K562 (cell line): Measurements from ENCODE around the gene KDM5D. TPM values are rescaled to one million over a fixed set of nuclear protein-coding genes. Genes with fewer than 3 reads are reported as not detected.

ENCODE experiments used
- BMI1 ChIP-seq: fragments of 150-350 bp; IDR thresholded peaks from 2 replicates; pipeline ENCODE4 v1.6.1; 2014; ENCODE audit warnings: low read length
- HDAC3 ChIP-seq: fragments of 450-650 bp; IDR thresholded peaks from 2 replicates; pipeline ENCODE4 v1.6.1; 2018; ENCODE audit warnings: borderline replicate concordance, mild to moderate bottlenecking, moderate library complexity; ENCODE audit not compliant: partially characterized antibody
- HNRNPK ChIP-seq: fragments of 200-400 bp; formaldehyde crosslinking; IDR thresholded peaks from one replicate; pipeline ENCODE4 v1.6.1; 2018; ENCODE audit warnings: mild to moderate bottlenecking, low read depth, low read length; ENCODE audit not compliant: poor library complexity, severe bottlenecking
- KLF1 ChIP-seq: fragments of 450-650 bp; IDR thresholded peaks from 2 replicates; pipeline ENCODE4 v1.6.1; 2016; ENCODE audit warnings: missing genetic modification characterization, missing compliant biosample characterization
- KLF16 ChIP-seq: IDR thresholded peaks from 2 replicates; pipeline ENCODE4 v1.6.1; 2016; ENCODE audit warnings: antibody characterized with exemption
- NELFE ChIP-seq: IDR thresholded peaks from 2 replicates; pipeline ENCODE4 v1.6.1; 2011; ENCODE audit warnings: mild to moderate bottlenecking; ENCODE audit not compliant: insufficient read depth, insufficient read length
- NFATC3 ChIP-seq: fragments of 450-650 bp; IDR thresholded peaks from 2 replicates; pipeline ENCODE4 v1.6.1; 2017; ENCODE audit warnings: mild to moderate bottlenecking
- RBBP5 ChIP-seq: fragments of 200-600 bp; sonication (generic); IDR thresholded peaks from 2 replicates; pipeline ENCODE4 v1.6.1; 2012; ENCODE audit warnings: borderline replicate concordance, mild to moderate bottlenecking, low read length, control low read depth, inconsistent platforms; ENCODE audit not compliant: insufficient read depth, poor library complexity, severe bottlenecking
- ZNF316 ChIP-seq: fragments of 450-650 bp; IDR thresholded peaks from 2 replicates; pipeline ENCODE4 v1.6.1; 2016
- polyA plus RNA-seq, 8 experiments: library from polyadenylated mRNA; depleted of rRNA in 4 of 8; stranded (reverse) in 5 of 8; unstranded in 3 of 8; fragments of >200 nt; fragmentation: Nextera tagmentation in 2 of 8; fragmentation: Illumina TruSeq in 1 of 8; extraction: Ambion mirVana in 2 of 8; extraction: Trizol in 1 of 8; gene quantifications; 2 replicates each; pipeline versions ENCODE4 v1.2.1 to v1.2.3, GENCODE V29; 2011 to 2014; ENCODE audit warnings: inconsistent platforms in 1 of 8, missing spikeins in 1 of 8
- total RNA-seq, 7 experiments: library from RNA; depleted of rRNA in 6 of 7; stranded (reverse); fragments of >200 nt in 6 of 7; fragmentation: Illumina TruSeq in 2 of 7; extraction: Trizol in 2 of 7; gene quantifications; 2 replicates each; pipeline versions ENCODE4 v1.2.1 to v1.2.3, GENCODE V29; 2011 to 2021; ENCODE audit warnings: low replicate concordance in 1 of 7
- TF ChIP-seq, protein P1 (sequence below): fragments of 250-450 bp; sonication (Bioruptor Pico); IDR thresholded peaks from 2 replicates; pipeline ENCODE4 v1.8.0; 2022; ENCODE audit warnings: moderate library complexity, mild to moderate bottlenecking, inconsistent platforms
- TF ChIP-seq, protein P2 (sequence below): fragments of 450-650 bp; conservative IDR thresholded peaks from 2 replicates; pipeline ENCODE4 v1.6.1; 2016; ENCODE audit warnings: missing genetic modification characterization, low read depth, mild to moderate bottlenecking, control low read depth, missing compliant biosample characterization
- TF ChIP-seq, protein P3 (sequence below): fragments of 450-650 bp; conservative IDR thresholded peaks from 2 replicates; pipeline ENCODE4 v1.6.1; 2016; ENCODE audit warnings: missing genetic modification characterization, low read depth, mild to moderate bottlenecking, missing compliant biosample characterization, moderate library complexity

The KDM5D gene
- total and polyA plus RNA-seq, 9 of the 15 experiments (the other 6 are each of a cell fraction or from before 2014, with no cell fraction given), result 0.27 TPM; not detected in 8

DNA sequence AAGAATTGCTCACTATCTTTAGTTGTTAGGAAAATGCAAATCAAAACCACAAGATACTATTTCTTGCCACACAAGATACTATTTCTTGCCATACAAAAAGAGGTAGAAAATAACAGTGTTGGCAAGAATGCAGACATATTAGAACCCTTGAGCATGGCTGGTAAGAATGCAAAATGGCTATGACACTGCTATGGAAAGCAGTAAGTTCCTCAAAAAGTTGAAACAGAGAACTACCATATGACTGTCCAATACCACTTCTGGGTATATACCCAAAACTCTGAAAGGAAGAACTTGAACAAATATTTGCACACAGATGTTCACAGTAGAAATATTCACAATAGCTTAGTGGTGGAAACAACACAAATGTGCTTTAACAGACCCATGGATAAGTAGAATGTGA is 26.6 kb downstream of the KDM5D start (continued):
- TF ChIP-seq, protein P1, sequence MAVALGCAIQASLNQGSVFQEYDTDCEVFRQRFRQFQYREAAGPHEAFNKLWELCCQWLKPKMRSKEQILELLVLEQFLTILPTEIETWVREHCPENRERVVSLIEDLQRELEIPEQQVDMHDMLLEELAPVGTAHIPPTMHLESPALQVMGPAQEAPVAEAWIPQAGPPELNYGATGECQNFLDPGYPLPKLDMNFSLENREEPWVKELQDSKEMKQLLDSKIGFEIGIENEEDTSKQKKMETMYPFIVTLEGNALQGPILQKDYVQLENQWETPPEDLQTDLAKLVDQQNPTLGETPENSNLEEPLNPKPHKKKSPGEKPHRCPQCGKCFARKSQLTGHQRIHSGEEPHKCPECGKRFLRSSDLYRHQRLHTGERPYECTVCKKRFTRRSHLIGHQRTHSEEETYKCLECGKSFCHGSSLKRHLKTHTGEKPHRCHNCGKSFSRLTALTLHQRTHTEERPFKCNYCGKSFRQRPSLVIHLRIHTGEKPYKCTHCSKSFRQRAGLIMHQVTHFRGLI (CRISPR knock-in tag), result no peak
- no peak for TF ChIP-seq HNRNPK
- no peak for TF ChIP-seq KLF1 (tag)
- no peak for TF ChIP-seq HDAC3
- TF ChIP-seq RBBP5, result no peak
- no peak for TF ChIP-seq NELFE
- no peak for TF ChIP-seq NFATC3
- TF ChIP-seq KLF16, result no peak
- TF ChIP-seq, protein P2, sequence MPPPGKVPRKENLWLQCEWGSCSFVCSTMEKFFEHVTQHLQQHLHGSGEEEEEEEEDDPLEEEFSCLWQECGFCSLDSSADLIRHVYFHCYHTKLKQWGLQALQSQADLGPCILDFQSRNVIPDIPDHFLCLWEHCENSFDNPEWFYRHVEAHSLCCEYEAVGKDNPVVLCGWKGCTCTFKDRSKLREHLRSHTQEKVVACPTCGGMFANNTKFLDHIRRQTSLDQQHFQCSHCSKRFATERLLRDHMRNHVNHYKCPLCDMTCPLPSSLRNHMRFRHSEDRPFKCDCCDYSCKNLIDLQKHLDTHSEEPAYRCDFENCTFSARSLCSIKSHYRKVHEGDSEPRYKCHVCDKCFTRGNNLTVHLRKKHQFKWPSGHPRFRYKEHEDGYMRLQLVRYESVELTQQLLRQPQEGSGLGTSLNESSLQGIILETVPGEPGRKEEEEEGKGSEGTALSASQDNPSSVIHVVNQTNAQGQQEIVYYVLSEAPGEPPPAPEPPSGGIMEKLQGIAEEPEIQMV (tag), result no peak
- TF ChIP-seq ZNF316, result no peak
- no peak for TF ChIP-seq BMI1
- TF ChIP-seq, protein P3, sequence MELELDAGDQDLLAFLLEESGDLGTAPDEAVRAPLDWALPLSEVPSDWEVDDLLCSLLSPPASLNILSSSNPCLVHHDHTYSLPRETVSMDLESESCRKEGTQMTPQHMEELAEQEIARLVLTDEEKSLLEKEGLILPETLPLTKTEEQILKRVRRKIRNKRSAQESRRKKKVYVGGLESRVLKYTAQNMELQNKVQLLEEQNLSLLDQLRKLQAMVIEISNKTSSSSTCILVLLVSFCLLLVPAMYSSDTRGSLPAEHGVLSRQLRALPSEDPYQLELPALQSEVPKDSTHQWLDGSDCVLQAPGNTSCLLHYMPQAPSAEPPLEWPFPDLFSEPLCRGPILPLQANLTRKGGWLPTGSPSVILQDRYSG (tag), result no peak
